A204.1 (cell line): ENCODE measurements around the gene MXI1.

ENCODE experiments used
- FAIRE-seq: peaks from 2 replicates; lab custom pipeline; 2012; peaks lifted over from hg19 to GRCh38; lab: Jason Lieb, UNC

MXI1 gene

DNA sequence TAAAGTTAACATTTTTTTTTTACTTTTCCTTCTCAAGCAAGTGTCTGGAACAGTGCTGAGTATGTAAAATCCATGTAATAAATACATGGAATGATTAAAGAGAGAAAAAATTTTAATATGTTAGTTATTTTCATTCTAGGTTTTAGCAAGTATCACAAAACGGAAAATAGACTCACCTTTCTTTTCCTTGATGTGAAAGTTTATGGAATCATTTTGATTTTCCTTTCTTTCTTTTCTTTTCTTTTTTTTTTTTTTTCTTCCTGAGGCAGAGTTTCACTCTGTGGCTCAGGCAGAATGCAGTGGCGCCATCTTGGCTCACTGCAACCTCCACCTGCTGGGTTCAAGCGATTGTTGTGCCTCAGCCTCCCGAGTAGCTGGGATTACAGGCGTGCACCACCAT lies 69.2 kb downstream of the MXI1 start:
- FAIRE-seq = peak; percentile 14

DNA sequence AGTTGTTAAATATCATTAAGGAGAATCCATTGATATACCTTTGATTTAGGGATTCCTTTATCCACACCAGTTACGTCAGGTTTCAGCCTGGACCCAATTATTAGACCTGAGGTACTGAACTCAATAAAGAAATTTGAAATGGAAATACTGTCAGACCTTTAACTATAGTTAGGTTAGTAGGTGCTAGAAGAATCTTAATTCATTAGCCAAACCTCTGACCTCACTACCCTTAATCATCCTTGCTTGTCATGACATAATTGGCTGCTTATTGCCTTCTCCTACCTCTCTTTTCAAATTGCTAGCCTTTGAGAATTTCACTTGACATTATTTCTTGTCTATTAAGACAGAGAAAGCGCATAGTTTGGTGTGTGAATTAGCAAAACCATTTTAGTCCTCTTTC lies 70.2 kb downstream of the MXI1 start:
- no peak for FAIRE-seq

GRCh38 chr10:110278562-110279406 lies 71.4 kb downstream of the MXI1 start:
- no peak for FAIRE-seq

DNA sequence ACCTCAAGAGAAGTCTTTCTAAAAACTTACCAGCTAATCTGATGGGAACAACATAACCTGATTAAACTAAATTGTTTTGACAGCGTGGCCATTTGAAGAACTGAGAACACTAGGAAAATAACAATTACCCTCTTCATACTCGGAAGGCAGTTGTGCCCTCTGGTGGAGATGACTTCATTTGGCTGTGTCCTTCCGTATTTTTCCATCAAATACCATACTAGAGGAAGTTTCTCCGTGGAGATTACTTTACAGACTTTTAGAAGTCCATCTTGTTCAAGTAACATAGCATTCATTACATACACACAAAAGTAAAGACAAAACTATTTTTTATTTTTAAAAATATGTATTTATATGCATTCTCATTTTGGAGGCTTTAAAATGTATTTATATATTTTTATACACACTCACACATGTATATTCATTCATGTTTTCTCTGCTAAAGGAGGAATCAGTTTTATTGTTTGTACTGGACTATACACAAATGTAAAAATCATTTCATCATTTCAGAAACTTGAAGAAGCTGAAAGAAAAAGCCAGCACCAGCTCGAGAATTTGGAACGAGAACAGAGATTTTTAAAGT lies 72.1 kb downstream of the MXI1 start:
- peak; percentile 98 for FAIRE-seq

- no peak for FAIRE-seq
Measured at GRCh38 chr10:110284262-110284661, 76.9 kb downstream of the MXI1 start.

GRCh38 chr10:110285501-110285900 lies 78.1 kb downstream of the MXI1 start:
- no peak for FAIRE-seq

GRCh38 chr10:110286841-110287240 lies 79.4 kb downstream of the MXI1 start:
- FAIRE-seq = no peak

GRCh38 chr10:110296966-110297365 lies 89.6 kb downstream of the MXI1 start:
- no peak for FAIRE-seq

- FAIRE-seq = no peak
Measured at GRCh38 chr10:110300486-110300986, 93.1 kb downstream of the MXI1 start.

DNA sequence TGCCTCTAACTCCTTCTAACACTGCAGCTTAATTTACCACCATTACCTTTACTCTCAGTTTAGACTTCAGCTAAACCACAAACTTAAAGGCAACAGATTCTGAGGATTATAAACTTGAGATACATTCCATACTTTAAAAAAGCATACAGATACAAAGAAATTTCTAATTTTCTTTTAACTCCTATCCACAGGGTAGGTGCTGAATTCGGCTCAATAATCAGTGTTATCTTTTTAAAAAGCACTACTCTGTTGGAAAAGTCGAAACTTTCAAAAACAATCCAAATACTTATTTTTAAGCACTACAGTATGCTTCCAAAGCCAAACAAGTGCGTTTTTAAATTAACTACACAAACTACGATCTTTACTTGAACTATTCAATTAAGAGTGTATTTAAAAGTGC lies 96.3 kb downstream of the MXI1 start:
- no peak for FAIRE-seq

DNA sequence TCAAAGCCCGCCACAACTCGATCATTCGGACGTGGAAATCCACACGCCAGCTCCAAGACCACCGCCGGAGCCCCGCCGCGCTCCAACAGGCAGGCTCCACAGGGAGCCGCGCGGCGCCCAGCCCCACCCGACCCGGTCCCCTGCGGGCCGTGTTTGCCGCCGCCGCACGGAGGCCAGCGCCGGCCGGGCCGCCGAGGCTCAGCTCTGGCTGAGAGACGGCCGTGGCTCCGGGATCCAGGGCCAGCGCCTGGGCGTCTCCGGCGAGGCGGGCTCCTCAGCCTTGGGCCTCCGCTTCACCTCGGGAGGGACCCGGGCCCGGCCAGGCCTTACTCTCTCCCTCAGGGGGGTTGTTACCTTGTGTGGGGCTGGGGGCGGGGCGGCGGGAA lies 97.0 kb downstream of the MXI1 start:
- no peak for FAIRE-seq

DNA sequence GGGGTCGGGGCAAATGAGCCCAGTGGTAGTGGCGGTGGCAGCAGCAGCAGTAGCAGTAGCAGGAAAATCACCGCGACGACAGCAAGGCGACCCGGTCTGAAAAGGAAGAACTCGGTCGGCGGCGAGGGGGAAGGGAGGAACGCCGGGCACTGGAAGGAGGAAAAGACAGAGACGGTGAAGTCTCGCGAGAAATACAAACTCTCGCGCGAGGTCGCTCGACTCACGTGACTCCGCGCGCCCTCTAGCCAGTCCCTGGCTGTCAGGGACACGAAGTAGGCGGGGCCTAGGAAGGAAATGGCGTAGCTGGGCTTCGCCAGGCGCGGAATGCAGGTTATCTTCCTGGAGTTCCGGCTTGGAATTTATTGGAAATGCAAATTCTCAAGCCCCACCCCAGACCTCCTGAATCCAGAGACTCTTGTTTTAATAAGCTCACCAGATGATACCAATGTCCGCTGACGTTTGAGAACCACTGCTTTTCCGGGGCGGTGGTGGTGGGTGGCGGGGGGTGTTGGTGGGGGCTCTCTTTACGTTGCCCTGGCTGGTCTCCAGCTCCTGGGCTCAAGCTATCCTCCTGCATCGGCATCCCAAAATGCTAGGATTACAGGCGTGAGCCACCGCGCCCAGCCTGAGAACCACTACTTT lies 97.5 kb downstream of the MXI1 start, which contains the start of gene SMNDC1:
Gene SMNDC1, minus strand, starts transcription at position 141 of the 642 bp plus-strand sequence. CDS start 1,333 bp downstream, outside the sequence.
- peak; percentile 99 for FAIRE-seq

DNA sequence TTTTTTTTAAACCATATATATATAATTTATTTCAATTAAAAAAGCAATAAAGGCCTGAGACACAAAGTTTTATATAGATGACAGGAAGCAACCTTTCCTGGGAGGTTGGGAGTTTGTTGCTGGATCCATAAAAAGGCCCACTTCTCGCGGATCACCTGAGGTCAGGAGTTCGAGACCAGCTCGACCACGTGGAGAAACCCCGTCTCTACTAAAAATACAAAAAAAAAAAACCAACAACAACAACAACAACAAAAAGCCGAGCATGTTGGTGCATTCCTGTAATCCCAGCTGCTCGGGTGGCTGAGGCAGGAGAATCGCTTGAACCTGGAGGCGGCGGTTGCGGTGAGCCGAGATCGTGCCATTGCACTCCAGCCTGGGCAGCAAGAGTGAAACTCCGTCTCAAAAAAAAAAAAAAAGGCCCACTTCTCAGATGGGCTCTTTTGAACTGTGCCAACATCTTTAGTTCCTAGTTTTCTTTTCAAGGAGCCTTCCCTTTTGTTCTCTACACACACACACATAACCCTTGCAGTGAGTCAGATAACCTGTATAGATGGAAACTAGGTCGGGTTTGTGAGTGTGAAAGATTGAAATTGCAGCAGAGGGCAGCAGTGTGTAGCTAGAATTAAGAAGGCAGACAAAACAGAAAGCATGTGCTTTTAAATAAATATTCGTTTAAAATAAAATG lies 98.5 kb downstream of the MXI1 start:
- FAIRE-seq = peak; percentile 92

GRCh38 chr10:110306452-110306768 lies 99.0 kb downstream of the MXI1 start:
- FAIRE-seq = no peak

GRCh38 chr10:110307805-110308204 lies 100.4 kb downstream of the MXI1 start:
- no peak for FAIRE-seq

DNA sequence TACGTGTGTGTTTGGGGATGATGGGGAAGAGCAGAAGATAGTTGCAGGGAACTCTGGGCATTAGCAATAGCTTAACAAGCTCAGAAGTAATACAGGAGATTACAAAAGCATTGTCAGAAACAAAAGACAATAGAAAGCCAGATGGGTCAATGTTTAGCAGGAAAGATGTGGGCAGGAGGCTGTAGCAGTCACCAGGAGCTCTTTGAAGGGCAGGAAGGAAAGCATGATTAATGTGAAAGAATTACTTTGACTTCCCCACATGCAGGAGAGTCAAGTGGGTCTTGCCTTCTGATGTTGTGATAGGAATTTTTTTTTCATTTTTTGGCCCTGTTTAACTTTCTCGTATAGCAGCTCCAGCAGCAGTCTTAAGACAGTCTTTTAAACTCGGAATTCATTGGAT lies 103.3 kb downstream of the MXI1 start:
- no peak for FAIRE-seq

DNA sequence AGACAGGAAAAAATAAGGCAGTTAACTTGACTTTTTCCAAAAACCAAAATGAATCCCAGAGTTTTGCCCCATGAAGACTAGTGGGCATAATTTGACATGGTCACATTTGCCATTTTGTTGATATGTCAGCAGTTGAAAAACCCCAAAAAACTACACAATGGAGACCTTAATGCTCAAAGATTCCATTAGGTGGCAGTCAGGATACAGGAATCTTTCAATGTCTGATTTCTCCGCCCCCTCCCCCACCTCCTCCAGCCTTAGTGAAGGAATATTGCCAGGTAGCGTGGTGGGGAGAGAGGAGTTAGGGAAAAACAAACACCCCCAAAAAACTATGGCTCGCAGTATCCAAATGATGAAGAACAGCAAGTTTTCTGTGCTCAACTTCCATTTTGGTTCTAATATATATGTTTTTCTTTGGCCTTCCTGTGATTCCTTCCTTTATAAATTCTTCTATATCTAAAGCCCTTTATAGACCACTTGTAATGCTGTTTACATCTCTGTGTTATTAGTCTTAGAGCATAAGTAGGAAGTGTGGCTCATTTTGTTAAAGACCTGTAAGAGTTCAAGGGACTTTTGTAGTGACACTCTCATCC lies 104.0 kb downstream of the MXI1 start:
- peak; percentile 89 for FAIRE-seq

DNA sequence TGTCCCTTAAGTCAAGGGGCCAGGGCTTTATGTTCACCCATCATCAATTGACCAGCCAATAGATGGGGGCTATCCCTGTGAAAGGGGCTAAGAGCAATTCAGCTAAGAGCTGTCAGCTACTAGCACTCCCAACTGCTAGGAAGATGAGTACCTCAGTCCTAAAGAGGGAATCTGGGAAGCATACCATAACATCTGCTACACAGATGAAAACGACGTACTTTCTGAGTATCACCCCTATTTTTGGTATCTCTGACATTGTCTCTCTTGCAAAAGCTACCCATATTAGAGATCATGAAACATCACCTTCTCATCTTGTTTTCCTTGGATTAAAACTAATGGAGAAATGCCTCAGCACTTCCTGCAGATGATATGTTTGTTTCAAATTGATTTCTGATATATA lies 104.8 kb downstream of the MXI1 start:
- FAIRE-seq = no peak

- FAIRE-seq = no peak
Measured at GRCh38 chr10:110313674-110314073, 106.3 kb downstream of the MXI1 start.

GRCh38 chr10:110317866-110318850 lies 110.8 kb downstream of the MXI1 start:
- no peak for FAIRE-seq
